ENCODE results near the gene GNRHR. TPM values are rescaled to one million over a fixed set of nuclear protein-coding genes. Genes with fewer than 3 reads are reported as not detected.

GNRHR gene
- total and polyA plus RNA-seq, 2 experiments from 2014 or later = 0.10 TPM; not detected in 1

DNA sequence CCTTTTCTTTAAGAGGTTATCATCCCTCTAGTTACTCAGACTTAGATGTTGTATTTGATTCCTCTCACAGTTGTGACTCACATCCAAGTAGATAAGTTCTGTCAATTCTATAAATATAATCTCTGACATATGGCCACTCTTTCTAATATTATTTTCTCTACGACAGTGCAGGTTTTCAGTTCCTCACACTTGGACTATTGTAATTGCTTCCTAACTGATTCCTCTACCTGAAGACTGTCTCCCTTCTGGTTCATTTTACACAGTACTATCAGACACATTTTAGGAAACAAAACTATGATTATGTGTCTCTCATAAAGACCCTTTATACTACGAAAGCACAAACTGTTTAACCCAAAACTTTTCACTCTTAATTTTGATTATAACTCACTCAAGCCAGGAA is 31.3 kb upstream of the GNRHR start (continued):
- TF ChIP-seq, protein P1, sequence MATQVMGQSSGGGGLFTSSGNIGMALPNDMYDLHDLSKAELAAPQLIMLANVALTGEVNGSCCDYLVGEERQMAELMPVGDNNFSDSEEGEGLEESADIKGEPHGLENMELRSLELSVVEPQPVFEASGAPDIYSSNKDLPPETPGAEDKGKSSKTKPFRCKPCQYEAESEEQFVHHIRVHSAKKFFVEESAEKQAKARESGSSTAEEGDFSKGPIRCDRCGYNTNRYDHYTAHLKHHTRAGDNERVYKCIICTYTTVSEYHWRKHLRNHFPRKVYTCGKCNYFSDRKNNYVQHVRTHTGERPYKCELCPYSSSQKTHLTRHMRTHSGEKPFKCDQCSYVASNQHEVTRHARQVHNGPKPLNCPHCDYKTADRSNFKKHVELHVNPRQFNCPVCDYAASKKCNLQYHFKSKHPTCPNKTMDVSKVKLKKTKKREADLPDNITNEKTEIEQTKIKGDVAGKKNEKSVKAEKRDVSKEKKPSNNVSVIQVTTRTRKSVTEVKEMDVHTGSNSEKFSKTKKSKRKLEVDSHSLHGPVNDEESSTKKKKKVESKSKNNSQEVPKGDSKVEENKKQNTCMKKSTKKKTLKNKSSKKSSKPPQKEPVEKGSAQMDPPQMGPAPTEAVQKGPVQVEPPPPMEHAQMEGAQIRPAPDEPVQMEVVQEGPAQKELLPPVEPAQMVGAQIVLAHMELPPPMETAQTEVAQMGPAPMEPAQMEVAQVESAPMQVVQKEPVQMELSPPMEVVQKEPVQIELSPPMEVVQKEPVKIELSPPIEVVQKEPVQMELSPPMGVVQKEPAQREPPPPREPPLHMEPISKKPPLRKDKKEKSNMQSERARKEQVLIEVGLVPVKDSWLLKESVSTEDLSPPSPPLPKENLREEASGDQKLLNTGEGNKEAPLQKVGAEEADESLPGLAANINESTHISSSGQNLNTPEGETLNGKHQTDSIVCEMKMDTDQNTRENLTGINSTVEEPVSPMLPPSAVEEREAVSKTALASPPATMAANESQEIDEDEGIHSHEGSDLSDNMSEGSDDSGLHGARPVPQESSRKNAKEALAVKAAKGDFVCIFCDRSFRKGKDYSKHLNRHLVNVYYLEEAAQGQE (IDR thresholded peaks at IDR 0.05; ENCODE audit: unreplicated experiment) = no peak
- TF ChIP-seq ETS1 (IDR thresholded peaks at IDR 0.05) (no peak), ZNF114 (CRISPR knock-in tag; IDR thresholded peaks at IDR 0.05) (no peak), ZNF331 (CRISPR knock-in tag; IDR thresholded peaks at IDR 0.05; ENCODE audit: low read depth) (no peak)

DNA sequence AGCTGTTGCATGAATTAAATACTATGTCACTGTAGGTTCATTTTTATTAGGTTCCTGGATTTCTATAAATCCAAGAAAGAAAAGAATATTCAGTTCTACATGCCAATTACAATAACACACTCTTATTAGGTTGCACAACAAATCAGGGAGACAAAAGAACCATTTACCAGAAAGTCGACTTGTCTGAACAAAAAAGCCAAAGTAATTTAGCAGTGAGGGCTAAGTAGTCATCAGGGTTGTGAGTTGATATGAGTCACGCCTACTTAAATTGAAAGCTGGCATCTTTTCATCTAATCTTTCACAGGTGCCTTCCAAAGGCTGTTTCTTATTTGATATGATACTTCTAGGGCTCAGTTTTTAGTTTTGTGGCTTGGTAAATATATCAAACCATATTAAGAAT is 25.4 kb upstream of the GNRHR start:
- Mint-ChIP-seq H3K27ac (no peak overlapping the region), H3K36me3 (ENCODE audit: low read depth) (no peaks in the 10 kb centered on the region), H3K9me3 (no peaks in the 10 kb centered on the region), H3K4me1 (peaks cover 6% of the 10 kb centered on the region; the same call in 2 of the 3 replicates), H3K27me3 (ENCODE audit: insufficient read depth, low read depth, poor library complexity) (no peaks in the 10 kb centered on the region), H3K4me3 (no peak overlapping the region)
- H3K4me3 ChIP-seq = no peak overlapping the region
- ATAC-seq (no peak), DNase-seq (ENCODE audit: low spot score) (no peak)
- H3F3A ChIP-seq (replicated peaks; ENCODE audit: low read depth) = no peaks in the 10 kb centered on the region
- no peaks in the 10 kb centered on the region for H3K4me1 ChIP-seq (ENCODE audit: insufficient read depth)
- H3K36me3 ChIP-seq (ENCODE audit: insufficient read depth) = no peaks in the 10 kb centered on the region
- H3K4me2 ChIP-seq = no peak overlapping the region
- no peak for TF ChIP-seq NANOG (IDR thresholded peaks at IDR 0.05; ENCODE audit: borderline replicate concordance)
- TF ChIP-seq, protein P1 (IDR thresholded peaks at IDR 0.05; ENCODE audit: unreplicated experiment) = no peak
- TF ChIP-seq ZNF462 (CRISPR knock-in tag; IDR thresholded peaks at IDR 0.05) = no peak
- no peak for TF ChIP-seq ZNF114 (CRISPR knock-in tag; IDR thresholded peaks at IDR 0.05)
- no peaks in the 10 kb centered on the region for H3K79me2 ChIP-seq (replicated peaks; ENCODE audit: insufficient read depth)
- H2AFZ ChIP-seq = no peak overlapping the region
- H3K9me2 ChIP-seq (ENCODE audit: insufficient read depth) = no peaks in the 10 kb centered on the region
- no peaks in the 10 kb centered on the region for H3K27me3 ChIP-seq (ENCODE audit: insufficient read depth)
- H4K20me1 ChIP-seq (replicated peaks; ENCODE audit: insufficient read depth) = no peaks in the 10 kb centered on the region
- no peak overlapping the region for H3K27ac ChIP-seq (ENCODE audit: low read depth)

All from GM23338 (cell line).